Fibroblast of villous mesenchyme (primary cell): ENCODE data around the gene POLG. TPM values are rescaled to one million over a fixed set of nuclear protein-coding genes. Genes with fewer than 3 reads are reported as not detected.

Experiments
- DNase-seq: peaks from one replicate; pipeline ENCODE4 v3.0.0-alpha.2; 2010; ENCODE audit warnings: low read depth
- H3K4me3 ChIP-seq: 2 replicates; pipeline ENCODE4 v1.5.1; 2011; ENCODE audit warnings: low read depth, mild to moderate bottlenecking, low read length
- total RNA-seq: library from RNA; depleted of rRNA; stranded (reverse); fragments of >200 nt; gene quantifications from 2 replicates; pipeline ENCODE4 v1.2.3, GENCODE V29; 2012
- TF ChIP-seq, protein P1 (sequence below): IDR thresholded peaks from 2 replicates; pipeline ENCODE4 v1.5.1; 2012; ENCODE audit warnings: low read depth, mild to moderate bottlenecking, low read length; ENCODE audit not compliant: insufficient read depth

POLG gene
- total RNA-seq = 75.4 and 79.5 TPM in 2 replicates

DNA sequence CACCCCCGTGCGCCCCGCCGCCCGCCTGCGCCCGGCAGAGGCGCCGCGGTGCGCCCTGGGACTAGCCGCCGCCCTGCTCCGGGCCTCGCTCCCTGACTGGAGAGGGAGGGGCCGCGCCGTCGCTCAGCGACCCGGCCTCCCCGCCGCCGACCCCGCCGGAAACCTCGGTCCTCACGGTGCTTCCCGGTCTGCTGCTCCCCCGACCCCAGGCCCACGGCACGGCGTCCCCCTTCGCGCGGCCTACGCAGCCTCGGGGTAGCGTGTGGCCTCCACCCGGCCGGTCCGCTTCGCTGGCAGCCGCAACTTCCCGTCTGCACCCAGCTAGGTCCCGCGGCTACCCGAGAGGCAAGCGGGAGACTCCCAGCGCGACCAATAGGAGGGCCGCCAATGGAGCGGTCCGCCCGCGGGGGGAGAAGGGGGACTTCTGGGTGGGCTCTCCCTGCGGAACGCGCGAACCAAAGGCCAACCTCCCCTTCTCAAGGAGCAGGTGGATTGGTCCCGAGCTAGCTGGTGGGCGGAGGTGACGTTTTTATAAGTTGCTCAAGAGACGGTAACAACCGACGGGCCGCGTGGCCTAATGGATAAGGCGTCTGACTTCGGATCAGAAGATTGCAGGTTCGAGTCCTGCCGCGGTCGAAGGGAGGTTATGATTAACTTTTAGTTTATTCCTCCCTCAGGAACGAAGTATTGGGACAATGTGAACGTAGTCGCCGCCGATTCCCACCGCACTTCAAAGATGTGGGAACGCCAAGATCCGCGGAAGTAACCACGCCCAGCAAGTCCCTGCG lies at the start of gene POLG:
Gene POLG (minus strand): TSS at position 315 of the 788 bp plus-strand sequence. CDS start 1,070 bp downstream, outside the sequence.
- TF ChIP-seq, protein P1, sequence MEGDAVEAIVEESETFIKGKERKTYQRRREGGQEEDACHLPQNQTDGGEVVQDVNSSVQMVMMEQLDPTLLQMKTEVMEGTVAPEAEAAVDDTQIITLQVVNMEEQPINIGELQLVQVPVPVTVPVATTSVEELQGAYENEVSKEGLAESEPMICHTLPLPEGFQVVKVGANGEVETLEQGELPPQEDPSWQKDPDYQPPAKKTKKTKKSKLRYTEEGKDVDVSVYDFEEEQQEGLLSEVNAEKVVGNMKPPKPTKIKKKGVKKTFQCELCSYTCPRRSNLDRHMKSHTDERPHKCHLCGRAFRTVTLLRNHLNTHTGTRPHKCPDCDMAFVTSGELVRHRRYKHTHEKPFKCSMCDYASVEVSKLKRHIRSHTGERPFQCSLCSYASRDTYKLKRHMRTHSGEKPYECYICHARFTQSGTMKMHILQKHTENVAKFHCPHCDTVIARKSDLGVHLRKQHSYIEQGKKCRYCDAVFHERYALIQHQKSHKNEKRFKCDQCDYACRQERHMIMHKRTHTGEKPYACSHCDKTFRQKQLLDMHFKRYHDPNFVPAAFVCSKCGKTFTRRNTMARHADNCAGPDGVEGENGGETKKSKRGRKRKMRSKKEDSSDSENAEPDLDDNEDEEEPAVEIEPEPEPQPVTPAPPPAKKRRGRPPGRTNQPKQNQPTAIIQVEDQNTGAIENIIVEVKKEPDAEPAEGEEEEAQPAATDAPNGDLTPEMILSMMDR = no peak
- DNase-seq = peak; percentile 100
- H3K4me3 ChIP-seq = peak within 1 kb of the TSS; percentile 87

DNA sequence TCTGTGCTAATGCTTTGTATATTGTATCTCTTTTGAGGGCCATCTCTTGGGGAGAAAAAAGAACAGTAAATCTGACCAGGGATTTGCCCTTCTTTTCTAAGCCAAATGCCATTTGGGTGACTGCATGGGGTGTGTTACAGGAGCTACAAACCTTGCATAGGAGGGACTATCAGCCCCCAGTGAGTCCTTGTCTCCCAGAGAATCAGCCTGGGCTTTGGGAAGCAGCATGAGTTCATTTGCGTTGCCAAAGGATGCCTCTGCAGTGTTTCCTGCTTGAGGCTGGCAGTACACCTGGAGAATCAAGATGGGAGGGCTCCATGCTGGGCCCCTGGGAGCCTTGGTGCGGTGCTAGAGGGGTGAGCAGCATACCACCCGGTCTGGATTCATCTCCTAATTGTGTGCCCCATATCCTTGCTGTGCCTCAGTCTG lies 49.6 kb upstream of the POLG start:
- H3K4me3 ChIP-seq = no peak overlapping the region
- TF ChIP-seq, protein P1 = no peak
- no peak for DNase-seq

DNA sequence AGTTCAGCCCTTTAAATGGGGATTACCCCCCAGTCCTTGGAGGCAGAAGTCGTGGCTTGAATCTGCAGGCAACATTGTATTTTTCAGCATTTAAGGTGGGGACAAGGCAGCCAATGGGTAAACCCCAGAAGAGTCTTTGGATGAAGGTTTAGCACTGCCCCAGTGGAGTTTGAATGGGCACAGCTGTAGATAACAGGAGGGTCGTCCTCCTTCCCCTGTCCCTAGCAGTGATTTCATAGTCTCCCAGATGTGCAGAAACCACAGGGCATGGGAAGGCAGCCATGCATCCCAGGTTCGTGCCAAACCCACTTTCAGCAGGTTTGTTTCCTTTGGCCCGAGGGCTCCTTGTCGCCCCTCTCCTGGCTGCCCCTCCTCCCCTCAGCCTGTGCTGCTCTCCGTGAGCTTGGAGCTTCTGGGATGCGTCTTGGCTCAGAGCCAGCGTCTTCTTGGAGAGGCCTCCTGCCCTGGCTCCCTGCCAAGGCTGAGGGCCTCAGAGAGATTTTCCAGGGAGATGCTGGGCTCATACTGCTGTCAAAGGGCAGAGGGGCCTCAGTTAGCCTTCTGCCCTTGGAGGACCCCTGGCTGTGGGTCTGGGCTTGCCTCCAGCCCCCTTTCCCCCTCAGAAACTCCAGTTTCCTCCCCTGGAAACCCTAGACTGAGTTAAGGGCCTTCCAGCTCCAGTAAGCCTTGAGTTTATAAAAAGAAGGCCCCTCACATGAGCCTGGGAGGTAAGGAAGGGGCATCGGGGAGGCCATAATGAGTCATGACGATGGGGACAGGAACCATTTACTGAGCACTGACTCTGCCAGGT lies 48.9 kb upstream of the POLG start:
- H3K4me3 ChIP-seq = no peak overlapping the region
- DNase-seq = peak; percentile 55
- TF ChIP-seq, protein P1 = no peak

DNA sequence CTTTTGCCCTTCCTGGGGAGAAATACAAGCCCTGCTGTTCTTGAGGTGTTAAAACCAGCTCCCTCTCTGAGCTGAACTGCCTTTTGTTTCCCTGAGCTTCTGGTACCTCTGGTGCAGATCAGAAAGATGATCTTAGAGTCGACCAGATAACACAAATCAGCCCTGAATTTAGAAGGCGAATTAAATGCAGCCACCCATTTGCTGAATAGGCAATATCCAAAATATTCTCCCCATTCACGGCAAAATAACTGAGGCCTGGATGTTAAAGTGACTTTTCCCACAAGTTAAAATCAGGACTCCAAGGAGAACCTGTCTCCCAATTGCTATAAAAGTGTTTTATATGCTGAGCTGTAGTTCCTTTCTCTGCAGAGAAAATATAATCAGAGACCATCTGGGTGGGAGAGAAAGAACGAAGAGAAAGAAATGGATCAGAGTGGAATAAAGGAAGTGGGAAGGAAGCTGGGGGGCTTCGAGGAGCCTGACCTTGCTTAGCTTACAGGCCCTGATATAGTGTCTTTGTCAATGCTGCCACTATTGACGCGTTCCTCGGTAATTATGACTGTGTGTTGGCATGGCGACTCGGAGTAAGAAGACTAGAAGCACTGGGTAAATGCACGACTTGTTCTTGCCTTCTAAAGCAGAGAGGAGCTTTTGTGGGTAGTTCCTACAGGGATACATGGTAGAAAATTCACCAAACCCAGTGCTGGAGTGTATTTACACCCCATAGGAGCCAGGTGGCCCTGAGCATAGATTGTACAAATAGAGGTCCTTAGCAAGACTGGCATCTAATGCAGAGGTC lies 47.5 kb upstream of the POLG start:
- TF ChIP-seq, protein P1 = no peak
- H3K4me3 ChIP-seq = no peak overlapping the region
- DNase-seq = no peak

DNA sequence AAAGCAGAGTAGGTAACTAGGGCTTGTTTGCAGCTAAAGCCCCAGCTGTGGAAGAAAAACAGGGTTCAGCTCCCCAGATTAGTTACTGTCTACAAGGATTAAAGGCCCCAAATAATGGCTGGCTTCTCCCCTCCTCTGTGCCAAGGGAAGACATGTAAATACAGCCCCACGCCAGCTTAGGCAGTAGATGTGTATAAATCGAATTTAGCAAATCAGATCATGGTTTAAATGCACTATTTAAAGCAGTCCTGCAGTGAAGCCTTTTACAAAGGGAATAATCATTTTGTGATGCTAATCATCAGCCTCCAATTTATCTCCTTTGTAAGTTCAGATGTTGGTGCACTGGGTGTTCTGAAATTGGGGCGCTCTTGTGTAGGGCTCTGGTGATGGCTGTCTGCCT lies 46.7 kb upstream of the POLG start:
- H3K4me3 ChIP-seq = no peak overlapping the region
- TF ChIP-seq, protein P1 = no peak
- no peak for DNase-seq

DNA sequence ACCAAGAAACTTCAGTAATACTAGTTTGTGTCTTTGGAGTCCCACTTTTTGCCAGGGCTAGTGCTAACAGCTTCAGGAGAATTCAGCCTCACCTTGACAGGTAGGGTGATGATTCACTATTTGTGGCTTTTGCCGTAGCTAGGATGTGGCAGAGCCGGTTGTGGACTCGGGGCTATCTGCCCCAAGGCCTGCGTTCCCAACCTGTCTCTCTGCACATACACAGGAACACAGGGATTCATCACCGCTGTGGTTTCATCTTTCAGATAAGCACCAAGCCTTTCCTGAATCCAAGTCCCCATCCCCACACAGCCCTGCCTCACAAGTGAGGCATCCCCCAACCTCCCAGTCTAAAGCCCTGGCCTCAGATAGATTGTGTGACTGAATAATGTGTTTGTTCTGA lies 45.2 kb upstream of the POLG start:
- TF ChIP-seq, protein P1 = no peak
- H3K4me3 ChIP-seq = no peak overlapping the region
- no peak for DNase-seq
